MG63 (cell line): ENCODE data around the gene IL17RA. TPM values are rescaled to one million over a fixed set of nuclear protein-coding genes. Genes with fewer than 3 reads are reported as not detected.

Source experiments
- DNase-seq: peaks from one replicate; pipeline ENCODE4 v3.0.0-alpha.2; 2020
- H3K27me3 ChIP-seq: fragments of 250-450 bp; sonication (Bioruptor Pico); 2 replicates; pipeline ENCODE4 v1.5.1; 2020; ENCODE audit warnings: mild to moderate bottlenecking, moderate library complexity
- H3K36me3 ChIP-seq: fragments of 250-450 bp; sonication (Bioruptor Pico); 2 replicates; pipeline ENCODE4 v1.5.1; 2020; ENCODE audit warnings: mild to moderate bottlenecking, moderate library complexity
- H3K4me3 ChIP-seq: fragments of 250-450 bp; sonication (Bioruptor Pico); 2 replicates; pipeline ENCODE4 v1.5.1; 2020; ENCODE audit warnings: mild to moderate bottlenecking, moderate library complexity
- H3K9me3 ChIP-seq: fragments of 250-450 bp; sonication (Bioruptor Pico); 2 replicates; pipeline ENCODE4 v1.5.1; 2020; ENCODE audit warnings: mild to moderate bottlenecking, moderate library complexity
- total RNA-seq: library from RNA; depleted of rRNA; stranded (reverse); fragments of >200 nt; shearing (Covaris generic); gene quantifications from 2 replicates; pipeline ENCODE4 v1.2.3, GENCODE V29; 2014; ENCODE audit warnings: low replicate concordance

IL17RA gene
- total RNA-seq, 1 experiment from 2014 or later, result 4.0 TPM

DNA sequence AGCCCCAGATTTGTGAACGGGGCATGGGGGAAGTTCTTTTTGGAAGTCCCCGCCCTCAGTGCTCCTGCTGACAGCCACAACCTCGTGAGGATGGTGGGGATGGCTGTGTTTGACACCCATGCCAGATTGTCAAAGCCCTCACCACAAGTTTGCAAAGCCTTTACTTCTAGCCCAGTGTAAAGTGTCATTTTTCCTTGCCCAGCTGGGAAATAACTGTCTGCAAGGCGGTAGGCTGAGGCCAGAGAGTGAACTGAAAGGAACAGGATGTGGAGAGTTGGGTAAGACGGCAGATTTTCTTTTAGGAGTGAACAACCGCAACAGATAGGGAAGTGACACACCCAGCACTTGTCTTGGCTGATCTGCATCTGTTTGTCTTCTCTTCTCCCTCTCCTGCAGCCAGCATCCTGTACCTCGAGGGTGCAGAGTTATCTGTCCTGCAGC, 13.6 kb downstream of the IL17RA start:
- no peak for DNase-seq
- H3K36me3 ChIP-seq, result peaks cover 5% of the 10 kb centered on the region; the same call in 1 of the 2 replicates
- H3K4me3 ChIP-seq, result no peak overlapping the region
- no peaks in the 10 kb centered on the region for H3K9me3 ChIP-seq
- no peaks in the 10 kb centered on the region for H3K27me3 ChIP-seq

DNA sequence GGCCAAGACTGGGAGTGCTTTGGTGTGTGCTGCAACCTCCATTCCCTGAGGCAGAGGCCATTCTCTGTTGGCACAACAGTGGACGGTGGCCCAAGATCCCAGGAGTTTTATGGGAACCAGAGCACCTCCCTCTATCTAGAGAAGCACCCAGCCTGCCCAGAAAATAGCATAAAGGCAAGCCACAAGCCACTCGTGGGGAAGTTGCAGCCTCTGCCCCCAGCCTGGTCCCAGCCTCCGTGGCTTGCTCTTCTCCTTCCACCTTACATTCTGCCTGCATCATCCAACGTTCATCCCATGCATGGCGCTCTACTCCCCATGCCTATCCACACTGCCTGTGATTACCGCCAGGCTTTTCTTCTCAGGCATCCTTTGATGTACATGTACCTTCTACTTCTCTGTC, 15.8 kb downstream of the IL17RA start:
- peaks cover 5% of the 10 kb centered on the region; the same call in 1 of the 2 replicates for H3K36me3 ChIP-seq
- H3K9me3 ChIP-seq, result no peaks in the 10 kb centered on the region
- no peak overlapping the region for H3K4me3 ChIP-seq
- no peaks in the 10 kb centered on the region for H3K27me3 ChIP-seq
- no peak for DNase-seq

DNA sequence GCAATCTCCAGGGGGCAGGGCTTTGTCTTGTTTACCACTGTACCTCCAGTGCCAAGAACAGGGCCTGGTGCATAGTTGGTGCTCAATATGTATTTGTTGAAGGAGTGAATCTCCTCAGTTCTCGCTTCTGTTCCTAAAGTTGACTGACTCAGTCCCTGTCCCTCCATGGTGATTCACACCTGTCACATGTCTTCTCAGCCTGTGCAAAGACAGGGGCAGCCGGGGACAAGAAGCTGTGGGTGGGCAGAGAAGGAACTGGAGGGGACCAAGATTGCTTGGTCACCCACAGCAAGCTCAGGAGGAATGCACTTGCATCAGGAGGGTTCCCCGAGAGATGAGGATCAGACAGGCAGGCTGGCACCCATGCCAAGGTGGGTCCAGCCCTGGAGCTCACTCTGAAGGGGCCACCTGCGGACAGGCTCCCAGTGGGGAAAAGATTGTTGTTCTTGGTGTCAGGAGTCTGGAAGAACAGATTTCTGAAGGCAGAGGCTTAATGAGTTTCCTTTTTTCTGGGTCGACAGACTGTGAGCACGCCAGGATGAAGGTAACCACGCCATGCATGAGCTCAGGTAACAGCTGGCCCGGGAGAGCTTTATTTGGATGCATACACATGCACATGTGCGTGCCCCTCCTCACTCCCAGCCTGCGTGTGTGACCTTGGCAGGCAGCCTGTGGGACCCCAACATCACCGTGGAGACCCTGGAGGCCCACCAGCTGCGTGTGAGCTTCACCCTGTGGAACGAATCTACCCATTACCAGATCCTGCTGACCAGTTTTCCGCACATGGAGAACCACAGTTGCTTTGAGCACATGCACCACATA, 16.9 kb downstream of the IL17RA start:
- Histone ChIP-seq H3K27me3 (no peaks in the 10 kb centered on the region), H3K9me3 (no peaks in the 10 kb centered on the region), H3K36me3 (peaks cover 5% of the 10 kb centered on the region; the same call in 1 of the 2 replicates), H3K4me3 (no peak overlapping the region)
- no peak for DNase-seq

DNA sequence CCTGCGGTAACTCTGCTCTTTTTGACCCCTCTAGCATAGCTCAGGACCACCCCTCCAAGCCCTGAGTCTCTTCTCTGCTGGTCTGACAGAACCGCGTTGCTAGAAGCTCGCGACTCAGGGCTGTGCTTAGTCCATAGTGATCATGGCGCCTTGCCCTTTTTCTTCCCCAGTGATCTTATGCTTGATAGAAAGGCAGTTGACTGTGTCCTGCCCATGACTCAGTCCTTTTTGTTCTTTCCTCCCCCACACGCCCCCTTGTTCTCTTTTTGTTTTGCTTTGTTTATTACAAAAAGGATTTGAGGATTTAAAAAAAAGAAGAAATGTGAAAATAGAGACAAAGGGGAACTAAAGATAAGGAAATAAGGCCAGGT, 17.5 kb downstream of the IL17RA start:
- H3K36me3 ChIP-seq, result peaks cover 5% of the 10 kb centered on the region; the same call in 1 of the 2 replicates
- no peak overlapping the region for H3K4me3 ChIP-seq
- H3K27me3 ChIP-seq, result no peaks in the 10 kb centered on the region
- H3K9me3 ChIP-seq, result no peaks in the 10 kb centered on the region
- DNase-seq, result no peak

DNA sequence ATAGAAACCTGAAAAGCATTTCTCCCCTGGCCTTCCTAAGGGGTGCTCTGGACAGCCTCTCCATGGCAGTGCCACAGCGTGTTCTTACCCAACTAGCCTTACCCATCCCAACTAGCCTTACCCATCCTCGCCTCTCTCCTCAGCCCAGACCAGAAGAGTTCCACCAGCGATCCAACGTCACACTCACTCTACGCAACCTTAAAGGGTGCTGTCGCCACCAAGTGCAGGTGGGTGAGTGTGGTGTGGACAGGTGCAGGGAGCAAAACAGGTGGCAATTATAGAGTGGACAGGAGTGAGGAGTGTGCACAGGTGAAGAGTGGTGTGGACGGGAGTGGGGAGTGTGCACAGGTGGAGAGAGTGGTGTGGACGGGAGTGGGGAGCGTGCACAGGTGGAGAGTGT, 18.6 kb downstream of the IL17RA start:
- DNase-seq, result no peak
- H3K9me3 ChIP-seq, result no peaks in the 10 kb centered on the region
- H3K27me3 ChIP-seq, result no peaks in the 10 kb centered on the region
- peaks cover 3% of the 10 kb centered on the region; the same call in 1 of the 2 replicates for H3K36me3 ChIP-seq
- H3K4me3 ChIP-seq, result no peak overlapping the region

DNA sequence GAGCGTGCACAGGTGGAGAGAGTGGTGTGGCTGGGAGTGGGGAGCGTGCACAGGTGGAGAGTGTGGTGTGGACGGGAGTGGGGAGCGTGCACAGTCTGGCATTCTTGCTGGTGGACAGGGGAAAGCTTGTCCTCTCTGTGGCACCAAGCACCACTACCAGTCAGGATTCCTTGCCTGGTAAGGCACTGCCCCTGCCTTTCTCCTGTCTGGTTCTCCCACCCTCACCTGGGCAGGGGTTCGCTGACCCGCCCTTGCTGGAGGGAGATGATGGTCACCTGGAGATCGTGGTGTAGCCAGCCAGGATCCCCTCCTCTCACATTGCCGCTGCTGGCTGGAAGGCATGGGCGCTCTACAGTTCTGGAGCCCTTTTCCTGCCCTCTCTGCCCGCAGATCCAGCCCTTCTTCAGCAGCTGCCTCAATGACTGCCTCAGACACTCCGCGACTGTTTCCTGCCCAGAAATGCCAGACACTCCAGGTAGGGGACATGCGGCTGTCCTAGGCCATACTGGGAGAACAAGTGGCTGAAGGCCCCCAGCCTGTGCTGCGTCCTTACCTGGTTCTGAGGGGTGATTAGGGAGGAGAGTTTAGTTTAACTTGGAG, 19.6 kb downstream of the IL17RA start:
- Histone ChIP-seq H3K27me3 (no peaks in the 10 kb centered on the region), H3K36me3 (peaks cover 2% of the 10 kb centered on the region), H3K4me3 (no peak overlapping the region), H3K9me3 (no peaks in the 10 kb centered on the region)
- DNase-seq, result no peak

DNA sequence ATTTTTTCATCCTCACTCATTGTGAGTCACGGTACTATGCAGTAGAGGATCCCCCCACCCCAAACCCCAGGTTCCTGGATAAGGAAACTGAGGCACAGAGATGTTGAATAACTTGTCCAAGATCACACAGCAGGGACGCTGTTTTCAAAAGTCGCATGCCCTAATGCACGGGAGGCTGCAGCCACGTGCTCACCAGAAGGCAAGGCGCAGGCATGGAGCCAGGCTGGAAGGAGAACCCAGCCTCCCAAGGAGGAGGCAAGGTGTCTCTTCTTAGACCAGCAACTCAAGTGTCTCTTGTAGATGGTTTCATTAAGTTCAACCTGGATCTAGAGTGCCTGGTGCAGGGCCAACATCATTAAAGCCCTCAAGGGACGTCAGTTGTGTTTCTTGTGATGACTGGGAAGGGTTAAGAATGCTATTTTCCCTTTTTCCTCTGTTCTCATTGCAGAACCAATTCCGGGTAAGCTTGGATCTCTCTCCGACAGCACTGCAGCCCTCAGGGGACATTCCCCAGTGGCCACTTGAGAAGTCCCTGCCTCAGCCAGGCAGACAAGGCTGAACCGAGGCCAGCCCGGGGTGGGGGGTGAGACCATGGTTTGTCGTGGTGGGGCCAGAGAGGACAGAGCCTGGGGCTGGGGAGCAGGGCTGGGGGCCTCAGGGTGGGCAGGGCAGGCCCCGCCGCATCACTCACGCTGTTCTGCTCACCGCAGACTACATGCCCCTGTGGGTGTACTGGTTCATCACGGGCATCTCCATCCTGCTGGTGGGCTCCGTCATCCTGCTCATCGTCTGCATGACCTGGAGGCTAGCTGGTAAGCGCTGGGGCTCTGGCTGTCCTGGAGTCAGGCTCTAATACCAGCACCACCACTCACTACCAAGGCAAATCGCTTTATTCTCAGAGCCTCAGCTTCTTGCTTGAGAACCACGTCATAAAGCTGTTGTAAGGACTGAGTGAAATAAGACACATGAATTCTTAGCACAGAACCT, 20.6 kb downstream of the IL17RA start:
- Histone ChIP-seq H3K4me3 (no peak overlapping the region), H3K27me3 (no peaks in the 10 kb centered on the region), H3K9me3 (no peaks in the 10 kb centered on the region), H3K36me3 (peaks cover 2% of the 10 kb centered on the region)
- no peak for DNase-seq

DNA sequence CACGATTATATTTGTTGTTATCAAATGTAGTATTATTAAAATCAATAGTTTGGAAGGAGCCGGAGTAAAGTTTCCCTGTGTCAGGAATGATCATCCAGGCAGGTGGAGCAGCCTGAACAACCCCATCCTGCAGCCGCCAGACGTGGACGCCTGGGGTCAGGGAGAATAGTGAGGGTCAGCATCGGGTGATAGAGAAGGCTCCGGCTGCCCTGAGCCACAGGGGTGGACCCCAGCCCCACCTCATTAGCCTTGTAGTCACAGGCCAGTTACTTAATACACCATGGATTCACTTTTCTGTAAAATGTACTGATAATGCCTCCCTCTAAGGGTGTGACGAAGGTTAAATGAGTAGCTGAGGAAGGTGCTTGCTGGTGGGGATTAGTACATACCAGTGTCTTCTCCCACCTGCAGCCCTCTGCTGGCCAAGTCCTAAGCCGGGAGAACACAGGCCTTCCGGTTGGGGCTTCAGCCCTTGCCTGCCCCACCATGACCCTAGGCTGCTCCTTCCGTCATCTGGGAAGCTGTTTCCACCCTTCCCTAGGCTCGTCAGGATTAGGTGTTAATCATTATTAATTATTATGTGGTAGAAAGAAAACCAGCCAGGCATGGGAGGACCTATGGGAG, 21.5 kb downstream of the IL17RA start:
- DNase-seq, result no peak
- Histone ChIP-seq H3K4me3 (no peak overlapping the region), H3K9me3 (no peaks in the 10 kb centered on the region), H3K27me3 (no peaks in the 10 kb centered on the region), H3K36me3 (peaks cover 2% of the 10 kb centered on the region)

DNA sequence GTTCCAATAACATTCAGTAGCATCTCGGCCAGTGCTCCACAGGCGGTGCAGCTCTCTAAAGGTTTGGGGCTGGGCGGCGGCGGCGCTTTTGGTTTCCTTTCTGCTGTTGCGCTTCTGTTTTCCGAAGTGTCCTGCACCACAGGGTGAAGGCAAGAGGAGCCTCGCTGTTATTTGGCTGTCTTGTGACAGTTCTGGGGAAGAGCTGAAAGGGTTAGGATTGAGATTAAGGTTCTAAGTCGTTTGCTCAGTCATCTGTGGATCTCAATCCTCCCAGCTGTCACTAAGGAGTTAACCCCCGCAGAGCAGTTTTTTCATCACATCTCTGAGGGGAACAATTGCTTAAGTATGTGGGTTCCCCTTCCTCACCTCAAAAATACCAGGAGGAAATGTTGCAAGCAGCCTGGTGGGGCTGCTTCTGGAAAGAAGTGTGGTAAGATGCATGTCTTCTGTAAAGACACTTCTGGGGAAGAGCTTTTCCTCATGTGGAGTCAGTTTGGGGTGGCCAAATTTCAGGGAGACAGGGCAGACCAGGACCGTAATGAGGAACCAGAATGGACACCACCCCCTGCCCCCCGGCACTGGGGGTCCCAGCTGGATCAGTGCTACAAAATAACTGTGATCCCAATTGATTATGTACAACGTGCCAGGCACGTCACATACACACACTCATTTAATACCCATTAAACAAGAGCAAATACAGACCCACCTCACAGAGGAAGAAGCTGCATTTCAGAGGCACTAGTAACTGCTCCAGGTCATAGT, 22.2 kb downstream of the IL17RA start:
- Histone ChIP-seq H3K27me3 (no peaks in the 10 kb centered on the region), H3K4me3 (no peak overlapping the region), H3K9me3 (no peaks in the 10 kb centered on the region), H3K36me3 (peaks cover 2% of the 10 kb centered on the region)
- DNase-seq, result no peak

DNA sequence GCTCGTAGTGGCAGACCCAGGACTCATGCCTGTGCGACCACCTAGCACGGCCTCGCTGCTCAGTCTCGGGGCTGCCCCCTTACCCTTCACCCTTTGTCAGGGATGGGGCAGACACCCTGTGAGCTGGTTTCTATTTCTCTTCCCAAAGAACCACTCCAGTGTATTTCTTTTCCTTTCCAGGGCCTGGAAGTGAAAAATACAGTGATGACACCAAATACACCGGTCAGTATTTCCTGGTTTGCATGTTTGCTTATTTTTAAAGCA, 22.7 kb downstream of the IL17RA start:
- peaks cover 2% of the 10 kb centered on the region for H3K36me3 ChIP-seq
- H3K4me3 ChIP-seq, result no peak overlapping the region
- H3K9me3 ChIP-seq, result no peaks in the 10 kb centered on the region
- no peak for DNase-seq
- H3K27me3 ChIP-seq, result no peaks in the 10 kb centered on the region

DNA sequence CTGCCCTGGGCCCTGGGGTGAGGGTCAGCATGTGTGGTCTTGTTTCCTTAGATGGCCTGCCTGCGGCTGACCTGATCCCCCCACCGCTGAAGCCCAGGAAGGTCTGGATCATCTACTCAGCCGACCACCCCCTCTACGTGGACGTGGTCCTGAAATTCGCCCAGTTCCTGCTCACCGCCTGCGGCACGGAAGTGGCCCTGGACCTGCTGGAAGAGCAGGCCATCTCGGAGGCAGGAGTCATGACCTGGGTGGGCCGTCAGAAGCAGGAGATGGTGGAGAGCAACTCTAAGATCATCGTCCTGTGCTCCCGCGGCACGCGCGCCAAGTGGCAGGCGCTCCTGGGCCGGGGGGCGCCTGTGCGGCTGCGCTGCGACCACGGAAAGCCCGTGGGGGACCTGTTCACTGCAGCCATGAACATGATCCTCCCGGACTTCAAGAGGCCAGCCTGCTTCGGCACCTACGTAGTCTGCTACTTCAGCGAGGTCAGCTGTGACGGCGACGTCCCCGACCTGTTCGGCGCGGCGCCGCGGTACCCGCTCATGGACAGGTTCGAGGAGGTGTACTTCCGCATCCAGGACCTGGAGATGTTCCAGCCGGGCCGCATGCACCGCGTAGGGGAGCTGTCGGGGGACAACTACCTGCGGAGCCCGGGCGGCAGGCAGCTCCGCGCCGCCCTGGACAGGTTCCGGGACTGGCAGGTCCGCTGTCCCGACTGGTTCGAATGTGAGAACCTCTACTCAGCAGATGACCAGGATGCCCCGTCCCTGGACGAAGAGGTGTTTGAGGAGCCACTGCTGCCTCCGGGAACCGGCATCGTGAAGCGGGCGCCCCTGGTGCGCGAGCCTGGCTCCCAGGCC, 23.7 kb downstream of the IL17RA start:
- Histone ChIP-seq H3K27me3 (no peaks in the 10 kb centered on the region), H3K4me3 (no peak overlapping the region), H3K36me3 (peaks cover 2% of the 10 kb centered on the region), H3K9me3 (no peaks in the 10 kb centered on the region)
- DNase-seq, result no peak

DNA sequence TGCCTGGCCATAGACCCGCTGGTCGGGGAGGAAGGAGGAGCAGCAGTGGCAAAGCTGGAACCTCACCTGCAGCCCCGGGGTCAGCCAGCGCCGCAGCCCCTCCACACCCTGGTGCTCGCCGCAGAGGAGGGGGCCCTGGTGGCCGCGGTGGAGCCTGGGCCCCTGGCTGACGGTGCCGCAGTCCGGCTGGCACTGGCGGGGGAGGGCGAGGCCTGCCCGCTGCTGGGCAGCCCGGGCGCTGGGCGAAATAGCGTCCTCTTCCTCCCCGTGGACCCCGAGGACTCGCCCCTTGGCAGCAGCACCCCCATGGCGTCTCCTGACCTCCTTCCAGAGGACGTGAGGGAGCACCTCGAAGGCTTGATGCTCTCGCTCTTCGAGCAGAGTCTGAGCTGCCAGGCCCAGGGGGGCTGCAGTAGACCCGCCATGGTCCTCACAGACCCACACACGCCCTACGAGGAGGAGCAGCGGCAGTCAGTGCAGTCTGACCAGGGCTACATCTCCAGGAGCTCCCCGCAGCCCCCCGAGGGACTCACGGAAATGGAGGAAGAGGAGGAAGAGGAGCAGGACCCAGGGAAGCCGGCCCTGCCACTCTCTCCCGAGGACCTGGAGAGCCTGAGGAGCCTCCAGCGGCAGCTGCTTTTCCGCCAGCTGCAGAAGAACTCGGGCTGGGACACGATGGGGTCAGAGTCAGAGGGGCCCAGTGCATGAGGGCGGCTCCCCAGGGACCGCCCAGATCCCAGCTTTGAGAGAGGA, 24.5 kb downstream of the IL17RA start:
- peaks cover 2% of the 10 kb centered on the region for H3K36me3 ChIP-seq
- H3K9me3 ChIP-seq, result no peaks in the 10 kb centered on the region
- DNase-seq, result no peak
- H3K27me3 ChIP-seq, result no peaks in the 10 kb centered on the region
- H3K4me3 ChIP-seq, result no peak overlapping the region

DNA sequence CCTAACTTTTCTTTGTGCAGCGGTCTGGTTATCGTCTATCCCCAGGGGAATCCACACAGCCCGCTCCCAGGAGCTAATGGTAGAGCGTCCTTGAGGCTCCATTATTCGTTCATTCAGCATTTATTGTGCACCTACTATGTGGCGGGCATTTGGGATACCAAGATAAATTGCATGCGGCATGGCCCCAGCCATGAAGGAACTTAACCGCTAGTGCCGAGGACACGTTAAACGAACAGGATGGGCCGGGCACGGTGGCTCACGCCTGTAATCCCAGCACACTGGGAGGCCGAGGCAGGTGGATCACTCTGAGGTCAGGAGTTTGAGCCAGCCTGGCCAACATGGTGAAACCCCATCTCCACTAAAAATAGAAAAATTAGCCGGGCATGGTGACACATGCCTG, 25.2 kb downstream of the IL17RA start:
- no peak for DNase-seq
- H3K27me3 ChIP-seq, result no peaks in the 10 kb centered on the region
- no peak overlapping the region for H3K4me3 ChIP-seq
- H3K36me3 ChIP-seq, result peaks cover 2% of the 10 kb centered on the region
- no peaks in the 10 kb centered on the region for H3K9me3 ChIP-seq

DNA sequence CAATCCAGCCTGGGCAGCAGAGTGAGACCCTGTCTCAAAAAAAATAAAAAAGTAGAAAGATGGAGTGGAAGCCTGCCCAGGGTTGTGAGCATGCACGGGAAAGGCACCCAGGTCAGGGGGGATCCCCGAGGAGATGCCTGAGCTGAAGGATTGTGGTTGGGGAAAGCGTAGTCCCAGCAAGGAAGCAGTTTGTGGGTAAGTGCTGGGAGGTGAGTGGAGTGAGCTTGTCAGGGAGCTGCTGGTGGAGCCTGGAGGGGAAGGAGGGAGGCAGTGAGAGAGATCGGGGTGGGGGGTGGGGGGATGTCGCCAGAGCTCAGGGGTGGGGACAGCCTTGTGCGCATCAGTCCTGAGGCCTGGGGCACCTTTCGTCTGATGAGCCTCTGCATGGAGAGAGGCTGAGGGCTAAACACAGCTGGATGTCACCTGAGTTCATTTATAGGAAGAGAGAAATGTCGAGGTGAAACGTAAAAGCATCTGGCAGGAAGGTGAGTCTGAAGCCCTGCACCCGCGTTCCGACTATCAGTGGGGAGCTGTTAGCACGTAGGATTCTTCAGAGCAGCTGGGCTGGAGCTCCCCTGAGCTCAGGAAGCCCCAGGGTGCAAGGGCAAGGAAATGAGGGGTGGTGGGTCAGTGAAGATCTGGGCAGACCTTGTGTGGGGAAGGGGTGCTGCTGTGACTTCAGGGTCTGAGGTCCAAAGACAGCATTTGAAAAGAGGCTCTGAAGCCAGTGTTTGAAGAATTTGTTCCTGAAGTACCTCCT, 26.2 kb downstream of the IL17RA start:
- Histone ChIP-seq H3K36me3 (peaks cover 2% of the 10 kb centered on the region), H3K9me3 (no peaks in the 10 kb centered on the region), H3K27me3 (no peaks in the 10 kb centered on the region), H3K4me3 (no peak overlapping the region)
- no peak for DNase-seq
